ENCODE data around the gene TEDC2. TPM values are rescaled to one million over a fixed set of nuclear protein-coding genes. Genes with fewer than 3 reads are reported as not detected.

Gene TEDC2
- total RNA-seq, 4 donors from 2014 or later, result 1.4 to 13.2 (median 3.7) TPM

GRCh38 chr16:2424061-2425007 lies 35.6 kb upstream of the TEDC2 start:
- Histone ChIP-seq H3K4me3 (no peak overlapping the region), H3K27ac (no peak overlapping the region), H3K9me3 (no peaks in the 10 kb centered on the region), H3K27me3 (no peaks in the 10 kb centered on the region), H3K4me1 (peaks cover 0 to 6% (median 0%) of the 10 kb centered on the region in 4 donors), H3K36me3 (no peaks in the 10 kb centered on the region)
- DNase-seq, result no peak
- TF ChIP-seq CTCF (IDR thresholded peaks at IDR 0.05) (no peak), POLR2A (IDR thresholded peaks at IDR 0.05) (no peak)

- no peak for DNase-seq
- H3K4me3 ChIP-seq, result no peak overlapping the region
- peaks cover 0 to 9% (median 2%) of the 10 kb centered on the region in 4 donors for H3K4me1 ChIP-seq
- no peaks in the 10 kb centered on the region for H3K27me3 ChIP-seq
- H3K9me3 ChIP-seq, result no peaks in the 10 kb centered on the region
- TF ChIP-seq POLR2A (IDR thresholded peaks at IDR 0.05), result no peak
- no peaks in the 10 kb centered on the region for H3K36me3 ChIP-seq
- no peak overlapping the region for H3K27ac ChIP-seq
Measured at GRCh38 chr16:2425008-2425518, 34.8 kb upstream of the TEDC2 start.

- H3K36me3 ChIP-seq, result no peaks in the 10 kb centered on the region
Measured at GRCh38 chr16:2425825-2426430, 34.0 kb upstream of the TEDC2 start.

GRCh38 chr16:2426941-2427361 lies 33.0 kb upstream of the TEDC2 start:
- Histone ChIP-seq H3K9me3 (no peaks in the 10 kb centered on the region), H3K27me3 (no peaks in the 10 kb centered on the region), H3K27ac (no peak overlapping the region), H3K4me1 (peaks cover 0 to 16% (median 5%) of the 10 kb centered on the region in 4 donors), H3K4me3 (no peak overlapping the region), H3K36me3 (no peaks in the 10 kb centered on the region)
- DNase-seq, result no peak
- TF ChIP-seq POLR2A (IDR thresholded peaks at IDR 0.05) (no peak), CTCF (IDR thresholded peaks at IDR 0.05) (no peak)

More at GRCh38 chr16:2425825-2426430, 34.0 kb upstream of the TEDC2 start:
- no peak overlapping the region for H3K27ac ChIP-seq
- H3K27me3 ChIP-seq, result no peaks in the 10 kb centered on the region
- DNase-seq, result no peak
- no peak overlapping the region for H3K4me3 ChIP-seq
- H3K9me3 ChIP-seq, result no peaks in the 10 kb centered on the region
- TF ChIP-seq POLR2A (IDR thresholded peaks at IDR 0.05), result no peak
- no peak for TF ChIP-seq CTCF (IDR thresholded peaks at IDR 0.05)
- peaks cover 0 to 16% (median 5%) of the 10 kb centered on the region in 4 donors for H3K4me1 ChIP-seq

- peaks cover 0 to 16% (median 5%) of the 10 kb centered on the region in 4 donors for H3K4me1 ChIP-seq
- TF ChIP-seq POLR2A (IDR thresholded peaks at IDR 0.05) (no peak), CTCF (IDR thresholded peaks at IDR 0.05) (no peak)
- no peaks in the 10 kb centered on the region for H3K27me3 ChIP-seq
- no peak overlapping the region for H3K27ac ChIP-seq
- H3K4me3 ChIP-seq, result no peak overlapping the region
- H3K36me3 ChIP-seq, result no peaks in the 10 kb centered on the region
- H3K9me3 ChIP-seq, result no peaks in the 10 kb centered on the region
- DNase-seq, result no peak
Measured at GRCh38 chr16:2427526-2427925, 32.4 kb upstream of the TEDC2 start.
